ENCODE results near the gene RTTN.

Gene RTTN

GRCh38 chr18:69974365-69974764, 231.1 kb downstream of the RTTN start:
- Histone ChIP-seq H3K9ac (ENCODE audit: low read depth, low read length) (no peak overlapping the region), H3K4me1 (ENCODE audit: insufficient read depth, low read length) (no peaks in the 10 kb centered on the region), H3K9me3 (ENCODE audit: control insufficient read depth, insufficient read depth, low read length) (no peaks in the 10 kb centered on the region; the same call in 1 of the 2 replicates), H3K36me3 (ENCODE audit: insufficient read depth, low read length) (no peaks in the 10 kb centered on the region; the same call in 1 of the 2 replicates)

GRCh38 chr18:69969491-69969890, 236.0 kb downstream of the RTTN start:
- Histone ChIP-seq H3K4me1 (ENCODE audit: insufficient read depth, low read length) (no peaks in the 10 kb centered on the region), H3K9me3 (ENCODE audit: control insufficient read depth, insufficient read depth, low read length) (no peaks in the 10 kb centered on the region; the same call in 1 of the 2 replicates), H3K9ac (ENCODE audit: low read depth, low read length) (no peak overlapping the region), H3K36me3 (ENCODE audit: insufficient read depth, low read length) (no peaks in the 10 kb centered on the region)

GRCh38 chr18:69968039-69968438, 237.4 kb downstream of the RTTN start:
- Histone ChIP-seq H3K36me3 (ENCODE audit: insufficient read depth, low read length) (no peaks in the 10 kb centered on the region), H3K4me1 (ENCODE audit: insufficient read depth, low read length) (no peaks in the 10 kb centered on the region), H3K9me3 (ENCODE audit: control insufficient read depth, insufficient read depth, low read length) (no peaks in the 10 kb centered on the region; the same call in 1 of the 2 replicates), H3K9ac (ENCODE audit: low read depth, low read length) (no peak overlapping the region)

- Histone ChIP-seq H3K9me3 (ENCODE audit: control insufficient read depth, insufficient read depth, low read length) (no peaks in the 10 kb centered on the region), H3K9ac (ENCODE audit: low read depth, low read length) (no peak overlapping the region), H3K4me1 (ENCODE audit: insufficient read depth, low read length) (no peaks in the 10 kb centered on the region), H3K36me3 (ENCODE audit: insufficient read depth, low read length) (no peaks in the 10 kb centered on the region)
Observed at GRCh38 chr18:69963196-69963595, 242.3 kb downstream of the RTTN start.

GRCh38 chr18:69961718-69962117, 243.8 kb downstream of the RTTN start:
- Histone ChIP-seq H3K9me3 (ENCODE audit: control insufficient read depth, insufficient read depth, low read length) (no peaks in the 10 kb centered on the region), H3K36me3 (ENCODE audit: insufficient read depth, low read length) (no peaks in the 10 kb centered on the region), H3K9ac (ENCODE audit: low read depth, low read length) (no peak overlapping the region)

GRCh38 chr18:69958422-69958821, 247.1 kb downstream of the RTTN start:
- Histone ChIP-seq H3K36me3 (ENCODE audit: insufficient read depth, low read length) (no peaks in the 10 kb centered on the region), H3K4me1 (ENCODE audit: insufficient read depth, low read length) (no peaks in the 10 kb centered on the region), H3K9ac (ENCODE audit: low read depth, low read length) (no peak overlapping the region), H3K9me3 (ENCODE audit: control insufficient read depth, insufficient read depth, low read length) (no peaks in the 10 kb centered on the region)

More at GRCh38 chr18:69961718-69962117, 243.8 kb downstream of the RTTN start:
- H3K4me1 ChIP-seq (ENCODE audit: insufficient read depth, low read length): no peaks in the 10 kb centered on the region

- Histone ChIP-seq H3K36me3 (ENCODE audit: insufficient read depth, low read length) (no peaks in the 10 kb centered on the region), H3K4me1 (ENCODE audit: insufficient read depth, low read length) (no peaks in the 10 kb centered on the region)
Observed at GRCh38 chr18:69957747-69958146, 247.7 kb downstream of the RTTN start.

GRCh38 chr18:69956665-69957620, 248.5 kb downstream of the RTTN start:
- Histone ChIP-seq H3K36me3 (ENCODE audit: insufficient read depth, low read length) (no peaks in the 10 kb centered on the region), H3K9ac (ENCODE audit: low read depth, low read length) (no peak overlapping the region), H3K4me1 (ENCODE audit: insufficient read depth, low read length) (no peaks in the 10 kb centered on the region), H3K9me3 (ENCODE audit: control insufficient read depth, insufficient read depth, low read length) (no peaks in the 10 kb centered on the region)

More at GRCh38 chr18:69957747-69958146, 247.7 kb downstream of the RTTN start:
- no peak overlapping the region for H3K9ac ChIP-seq (ENCODE audit: low read depth, low read length)
- no peaks in the 10 kb centered on the region for H3K9me3 ChIP-seq (ENCODE audit: control insufficient read depth, insufficient read depth, low read length)

GRCh38 chr18:69956057-69956456, 249.4 kb downstream of the RTTN start:
- H3K36me3 ChIP-seq (ENCODE audit: insufficient read depth, low read length): no peaks in the 10 kb centered on the region
- no peaks in the 10 kb centered on the region for H3K9me3 ChIP-seq (ENCODE audit: control insufficient read depth, insufficient read depth, low read length)
- H3K9ac ChIP-seq (ENCODE audit: low read depth, low read length): no peak overlapping the region
- no peaks in the 10 kb centered on the region for H3K4me1 ChIP-seq (ENCODE audit: insufficient read depth, low read length)

GRCh38 chr18:69954719-69955480, 250.6 kb downstream of the RTTN start:
- Histone ChIP-seq H3K9me3 (ENCODE audit: control insufficient read depth, insufficient read depth, low read length) (no peaks in the 10 kb centered on the region), H3K9ac (ENCODE audit: low read depth, low read length) (no peak overlapping the region), H3K36me3 (ENCODE audit: insufficient read depth, low read length) (no peaks in the 10 kb centered on the region), H3K4me1 (ENCODE audit: insufficient read depth, low read length) (no peaks in the 10 kb centered on the region)

GRCh38 chr18:69953191-69953590, 252.3 kb downstream of the RTTN start:
- Histone ChIP-seq H3K4me1 (ENCODE audit: insufficient read depth, low read length) (no peaks in the 10 kb centered on the region), H3K9me3 (ENCODE audit: control insufficient read depth, insufficient read depth, low read length) (no peaks in the 10 kb centered on the region), H3K9ac (ENCODE audit: low read depth, low read length) (no peak overlapping the region), H3K36me3 (ENCODE audit: insufficient read depth, low read length) (no peaks in the 10 kb centered on the region)

Measured in ES-I3 (cell line).